Endodermal cell (in vitro differentiated cells): ENCODE measurements around the gene RASSF9. TPM values are rescaled to one million over a fixed set of nuclear protein-coding genes. Genes with fewer than 3 reads are reported as not detected.

Experiments
- DNase-seq: peaks from one replicate; pipeline ENCODE4 v3.0.0-alpha.2; 2017
- H3K27ac ChIP-seq: 2 replicates; pipeline ENCODE4 v1.5.1; 2013; ENCODE audit warnings: mild to moderate bottlenecking, low read depth, low read length, moderate library complexity
- H3K27me3 ChIP-seq: 2 replicates; pipeline ENCODE4 v1.6.1; 2013; ENCODE audit warnings: mild to moderate bottlenecking, low read length, moderate library complexity; ENCODE audit not compliant: insufficient read depth, control insufficient read depth, poor library complexity, severe bottlenecking
- H3K36me3 ChIP-seq: 2 replicates; pipeline ENCODE4 v1.7.0; 2013; ENCODE audit warnings: mild to moderate bottlenecking, low read length, moderate library complexity; ENCODE audit not compliant: control insufficient read depth, insufficient read depth
- H3K4me1 ChIP-seq: one replicate; pipeline ENCODE4 v1.7.0; 2013; ENCODE audit warnings: low read length; ENCODE audit not compliant: control insufficient read depth, insufficient read depth
- H3K4me3 ChIP-seq: 2 replicates; pipeline ENCODE4 v1.5.1; 2013; ENCODE audit warnings: mild to moderate bottlenecking, low read length, moderate library complexity
- H3K9ac ChIP-seq: 2 replicates; pipeline ENCODE4 v1.6.1; 2013; ENCODE audit warnings: mild to moderate bottlenecking, low read length, moderate library complexity; ENCODE audit not compliant: poor library complexity, severe bottlenecking; ENCODE audit errors: extremely low read depth
- H3K9me3 ChIP-seq: 2 replicates; pipeline ENCODE4 v1.6.1; 2013; ENCODE audit warnings: mild to moderate bottlenecking, low read length, moderate library complexity; ENCODE audit not compliant: control insufficient read depth
- H3K27ac Mint-ChIP-seq: 2 replicates; pipeline ENCODE4 v1.8.0; 2020; ENCODE audit warnings: mixed read lengths
- H3K27me3 Mint-ChIP-seq: 2 replicates; pipeline ENCODE4 v1.8.0; 2021; ENCODE audit warnings: mild to moderate bottlenecking, mixed read lengths; ENCODE audit not compliant: insufficient read depth
- H3K36me3 Mint-ChIP-seq: 2 replicates; pipeline ENCODE4 v1.8.0; 2020; ENCODE audit warnings: low read depth, mixed read lengths
- H3K4me1 Mint-ChIP-seq: 2 replicates; pipeline ENCODE4 v1.8.0; 2020; ENCODE audit warnings: mixed read lengths
- H3K4me3 Mint-ChIP-seq: 2 replicates; pipeline ENCODE4 v1.8.0; 2020; ENCODE audit warnings: mild to moderate bottlenecking, moderate library complexity, mixed read lengths
- H3K9me3 Mint-ChIP-seq: 2 replicates; pipeline ENCODE4 v1.8.0; 2020; ENCODE audit warnings: mild to moderate bottlenecking, mixed read lengths
- CTCF ChIP-seq: fragments of 200-600 bp; sonication (generic); conservative IDR thresholded peaks from 2 replicates; pipeline ENCODE4 v1.5.0; 2021; ENCODE audit warnings: antibody characterized with exemption, mild to moderate bottlenecking
- WGBS, 2 experiments: methylation state at CpG; one replicate each; pipeline versions ENCODE4 v1.1.5 to v1.1.7; 2013; ENCODE audit warnings: missing lambda C conversion rate in 2 of 2, mixed read lengths in 1 of 2; ENCODE audit not compliant: insufficient coverage in 1 of 2, insufficient read length in 1 of 2; 5-methylcytosine and 5-hydroxymethylcytosine counted together
- total RNA-seq, 2 donors: library from RNA; stranded (reverse); fragmentation: NEBNext Ultra II Directional in 1 of 2; extraction: Animal tissue kit (Norgen Biotek cat#: 25700) in 1 of 2; gene quantifications; 2 replicates in 1 of 2; 3 replicates in 1 of 2; pipeline ENCODE4 v1.2.1, GENCODE V29; 2021

Gene RASSF9
- total RNA-seq, 2 donors from 2014 or later = 0.99 to 1.0 TPM

- DNase-seq = no peak
Observed at GRCh38 chr12:85834378-85834777, 1.8 kb downstream of the RASSF9 start.

GRCh38 chr12:85833579-85833978, 2.6 kb downstream of the RASSF9 start:
- H3K4me1 ChIP-seq = peaks cover 8% of the 10 kb centered on the region
- Mint-ChIP-seq H3K27me3 (no peaks in the 10 kb centered on the region), H3K4me3 (no peak overlapping the region), H3K36me3 (no peaks in the 10 kb centered on the region), H3K4me1 (peaks cover 24% of the 10 kb centered on the region), H3K27ac (no peak overlapping the region), H3K9me3 (no peaks in the 10 kb centered on the region)
- no peak overlapping the region for H3K9ac ChIP-seq
- no peaks in the 10 kb centered on the region for H3K36me3 ChIP-seq
- no peaks in the 10 kb centered on the region for H3K9me3 ChIP-seq
- no peaks in the 10 kb centered on the region for H3K27me3 ChIP-seq
- TF ChIP-seq CTCF = no peak
- no peak overlapping the region for H3K27ac ChIP-seq
- no peak overlapping the region for H3K4me3 ChIP-seq
- no peak for DNase-seq

More at GRCh38 chr12:85834378-85834777, 1.8 kb downstream of the RASSF9 start:
- TF ChIP-seq CTCF = no peak
- no peaks in the 10 kb centered on the region for H3K9me3 Mint-ChIP-seq
- no peak overlapping the region for H3K27ac Mint-ChIP-seq
- H3K9ac ChIP-seq = no peak overlapping the region
- H3K4me1 Mint-ChIP-seq = peaks cover 24% of the 10 kb centered on the region
- H3K36me3 ChIP-seq = no peaks in the 10 kb centered on the region
- H3K4me3 ChIP-seq = no peak overlapping the region
- H3K27ac ChIP-seq = no peak overlapping the region
- no peak overlapping the region for H3K4me3 Mint-ChIP-seq
- no peaks in the 10 kb centered on the region for H3K27me3 Mint-ChIP-seq
- no peaks in the 10 kb centered on the region for H3K36me3 Mint-ChIP-seq
- 78% methylated on average over 2 of the region's 2 CpGs; no CpG with 5 or more reads in 1 of the 2 experiments for WGBS, 2 experiments
- no peaks in the 10 kb centered on the region for H3K27me3 ChIP-seq
- H3K4me1 ChIP-seq = peaks cover 8% of the 10 kb centered on the region
- H3K9me3 ChIP-seq = no peaks in the 10 kb centered on the region

GRCh38 chr12:85831327-85831990, 4.8 kb downstream of the RASSF9 start:
- WGBS, 2 experiments = 88 to 89% methylated on average over 1 to 2 of the region's 2 CpGs
- no peak for DNase-seq
- H3K27me3 ChIP-seq = no peaks in the 10 kb centered on the region
- Mint-ChIP-seq H3K36me3 (no peaks in the 10 kb centered on the region), H3K9me3 (no peaks in the 10 kb centered on the region), H3K4me1 (peaks cover 18% of the 10 kb centered on the region), H3K27ac (no peak overlapping the region), H3K27me3 (no peaks in the 10 kb centered on the region), H3K4me3 (no peak overlapping the region)
- no peak for TF ChIP-seq CTCF
- H3K36me3 ChIP-seq = no peaks in the 10 kb centered on the region
- H3K9me3 ChIP-seq = no peaks in the 10 kb centered on the region
- no peak overlapping the region for H3K4me3 ChIP-seq
- H3K9ac ChIP-seq = no peak overlapping the region
- H3K27ac ChIP-seq = no peak overlapping the region
- H3K4me1 ChIP-seq = peaks cover 3% of the 10 kb centered on the region
